ENCODE results near the gene HOXD11. TPM values are rescaled to one million over a fixed set of nuclear protein-coding genes. Genes with fewer than 3 reads are reported as not detected.

Gene HOXD11
- polyA plus RNA-seq, 1 experiment: not detected

DNA sequence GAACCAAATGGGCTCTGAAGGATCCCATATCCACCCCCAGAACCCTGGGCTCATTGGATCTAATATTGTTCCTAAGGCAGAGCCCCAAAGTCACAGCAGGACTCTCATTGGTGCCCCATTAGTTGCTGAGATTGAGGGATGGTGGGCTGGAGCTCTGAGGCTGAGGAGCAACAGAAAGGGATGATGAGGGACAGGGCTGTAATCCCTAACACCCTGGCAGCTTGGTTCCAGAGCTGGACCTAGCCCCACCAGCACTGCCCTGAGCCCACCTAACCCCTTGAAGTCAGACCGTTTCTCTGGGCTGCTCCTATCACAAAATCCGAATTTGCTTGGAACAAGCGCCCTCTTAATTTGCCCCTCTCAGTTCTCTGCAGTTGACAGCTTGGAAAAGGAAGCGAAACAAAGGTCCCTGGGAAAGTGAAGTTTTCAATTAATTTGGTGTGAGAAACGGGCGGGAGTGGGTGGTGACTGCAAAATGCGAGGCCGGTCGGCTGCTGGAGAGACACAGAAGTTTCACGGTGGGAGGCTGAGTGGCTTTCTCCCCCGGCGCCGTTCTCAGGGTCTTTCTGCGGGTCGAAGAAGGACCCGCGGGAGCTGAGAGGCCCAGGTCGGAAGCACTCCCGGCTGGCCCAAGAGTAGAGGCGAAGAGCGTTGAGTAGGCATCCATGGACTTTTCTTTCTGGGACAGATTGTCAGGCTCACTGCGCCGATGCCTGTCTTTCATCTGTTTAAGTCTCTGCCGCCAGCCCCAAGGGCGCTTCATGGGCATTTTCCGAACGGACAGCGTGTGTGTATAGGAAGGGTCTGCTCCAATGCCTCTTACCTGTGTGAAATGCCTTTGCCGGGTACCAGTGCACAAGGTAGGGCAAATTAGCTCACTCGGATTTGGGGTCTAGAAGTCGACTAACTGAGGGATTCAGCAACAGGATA, 15.5 kb upstream of the HOXD11 start:
- Histone ChIP-seq H3K27ac (ENCODE audit: low read depth, low read length) (no peak overlapping the region), H3K9me3 (ENCODE audit: control insufficient read depth, insufficient read depth, low read length) (peaks cover 11% of the 10 kb centered on the region; the same call in 1 of the 2 replicates), H3K27me3 (ENCODE audit: control insufficient read depth, insufficient read depth, low read length) (peaks cover 77% of the 10 kb centered on the region), H3K4me3 (ENCODE audit: low read depth, low read length) (no peak overlapping the region)
- no peak for DNase-seq (ENCODE audit: low read depth, low spot score)
- TF ChIP-seq, protein P1, sequence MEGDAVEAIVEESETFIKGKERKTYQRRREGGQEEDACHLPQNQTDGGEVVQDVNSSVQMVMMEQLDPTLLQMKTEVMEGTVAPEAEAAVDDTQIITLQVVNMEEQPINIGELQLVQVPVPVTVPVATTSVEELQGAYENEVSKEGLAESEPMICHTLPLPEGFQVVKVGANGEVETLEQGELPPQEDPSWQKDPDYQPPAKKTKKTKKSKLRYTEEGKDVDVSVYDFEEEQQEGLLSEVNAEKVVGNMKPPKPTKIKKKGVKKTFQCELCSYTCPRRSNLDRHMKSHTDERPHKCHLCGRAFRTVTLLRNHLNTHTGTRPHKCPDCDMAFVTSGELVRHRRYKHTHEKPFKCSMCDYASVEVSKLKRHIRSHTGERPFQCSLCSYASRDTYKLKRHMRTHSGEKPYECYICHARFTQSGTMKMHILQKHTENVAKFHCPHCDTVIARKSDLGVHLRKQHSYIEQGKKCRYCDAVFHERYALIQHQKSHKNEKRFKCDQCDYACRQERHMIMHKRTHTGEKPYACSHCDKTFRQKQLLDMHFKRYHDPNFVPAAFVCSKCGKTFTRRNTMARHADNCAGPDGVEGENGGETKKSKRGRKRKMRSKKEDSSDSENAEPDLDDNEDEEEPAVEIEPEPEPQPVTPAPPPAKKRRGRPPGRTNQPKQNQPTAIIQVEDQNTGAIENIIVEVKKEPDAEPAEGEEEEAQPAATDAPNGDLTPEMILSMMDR (IDR thresholded peaks at IDR 0.05; ENCODE audit: low read depth, low read length): no peak
- POLR2A ChIA-PET: no interaction called here
- CTCF ChIA-PET: interaction anchor here (0.9 to 1.0 kb wide), 2 partner anchors 402 kb away, joined by 3 to 7 read pairs; no protein-coding TSS in a partner anchor

DNA sequence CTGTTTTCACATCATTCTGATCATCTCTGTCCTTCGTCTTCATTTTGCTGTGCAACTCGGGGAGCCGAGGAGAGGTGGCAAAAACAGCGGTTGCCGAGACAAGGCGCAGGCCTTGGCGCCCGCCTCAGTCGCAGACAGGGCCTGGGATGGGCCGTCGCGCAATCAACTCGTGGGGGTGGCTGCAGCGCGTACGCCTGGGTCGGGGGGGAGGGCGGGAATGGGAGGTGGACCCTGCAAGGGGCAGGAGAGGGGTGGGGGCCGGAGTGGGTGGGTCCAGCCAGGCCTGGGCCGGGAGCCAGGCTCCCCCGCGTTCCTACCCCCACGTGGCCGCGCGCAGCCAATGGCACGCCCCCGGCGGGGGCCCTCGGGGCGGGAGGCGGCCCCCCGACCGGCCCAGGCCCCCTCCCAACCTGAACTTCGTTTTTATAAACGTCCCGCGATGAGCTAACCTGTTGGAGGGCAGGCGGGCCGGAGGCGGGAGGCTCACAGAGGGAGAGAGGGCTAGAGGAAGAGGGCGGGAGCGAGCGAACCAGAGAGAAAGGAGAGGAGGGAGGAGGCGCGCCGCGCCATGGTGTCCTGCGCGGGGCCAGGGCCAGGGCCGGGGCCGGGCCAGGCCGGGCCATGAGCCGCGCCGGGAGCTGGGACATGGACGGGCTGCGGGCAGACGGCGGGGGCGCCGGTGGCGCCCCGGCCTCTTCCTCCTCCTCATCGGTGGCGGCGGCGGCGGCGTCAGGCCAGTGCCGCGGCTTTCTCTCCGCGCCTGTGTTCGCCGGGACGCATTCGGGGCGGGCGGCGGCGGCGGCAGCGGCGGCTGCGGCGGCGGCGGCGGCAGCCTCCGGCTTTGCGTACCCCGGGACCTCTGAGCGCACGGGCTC, 14.6 kb upstream of the HOXD11 start, which contains the start of gene HOXD13:
TSS of gene HOXD13 (plus strand) at position 452 of the 875 bp plus-strand sequence. CDS start at position 622, 170 bp downstream.
- TF ChIP-seq, protein P1 (IDR thresholded peaks at IDR 0.05; ENCODE audit: low read depth, low read length): no peak

DNA sequence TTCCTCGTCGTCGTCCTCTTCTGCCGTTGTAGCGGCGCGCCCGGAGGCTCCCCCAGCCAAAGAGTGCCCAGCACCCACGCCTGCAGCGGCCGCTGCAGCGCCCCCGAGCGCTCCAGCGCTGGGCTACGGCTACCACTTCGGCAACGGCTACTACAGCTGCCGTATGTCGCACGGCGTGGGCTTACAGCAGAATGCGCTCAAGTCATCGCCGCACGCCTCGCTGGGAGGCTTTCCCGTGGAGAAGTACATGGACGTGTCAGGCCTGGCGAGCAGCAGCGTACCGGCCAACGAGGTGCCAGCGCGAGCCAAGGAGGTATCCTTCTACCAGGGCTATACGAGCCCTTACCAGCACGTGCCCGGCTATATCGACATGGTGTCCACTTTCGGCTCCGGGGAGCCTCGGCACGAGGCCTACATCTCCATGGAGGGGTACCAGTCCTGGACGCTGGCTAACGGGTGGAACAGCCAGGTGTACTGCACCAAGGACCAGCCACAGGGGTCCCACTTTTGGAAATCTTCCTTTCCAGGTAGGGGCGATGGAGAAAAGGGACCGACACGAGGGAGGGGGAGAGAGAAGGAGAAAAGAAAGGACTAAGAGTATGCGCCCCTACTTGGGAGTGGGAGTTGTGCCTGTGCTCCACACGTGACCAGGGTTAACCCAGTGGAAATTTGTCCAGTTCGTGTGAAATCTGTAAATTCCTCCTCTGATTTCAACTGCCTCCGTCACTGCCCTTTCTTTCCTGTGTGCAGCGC, 13.8 kb upstream of the HOXD11 start:
- Histone ChIP-seq H3K27ac (ENCODE audit: low read depth, low read length) (no peak overlapping the region), H3K4me3 (ENCODE audit: low read depth, low read length) (no peak overlapping the region), H3K27me3 (ENCODE audit: control insufficient read depth, insufficient read depth, low read length) (peaks cover 79% of the 10 kb centered on the region), H3K9me3 (ENCODE audit: control insufficient read depth, insufficient read depth, low read length) (peaks cover 8% of the 10 kb centered on the region; the same call in 1 of the 2 replicates)
- ChIA-PET CTCF (interaction anchor here (1.0 to 6.3 kb wide), 4 partner anchors 404 to 842 kb away, joined by 3 to 135 read pairs (median 23); no protein-coding TSS in a partner anchor), POLR2A (no interaction called here)
- TF ChIP-seq, protein P1 (IDR thresholded peaks at IDR 0.05; ENCODE audit: low read depth, low read length): no peak
- no peak for DNase-seq (ENCODE audit: low read depth, low spot score)

More for the DNA sequence above, 14.6 kb upstream of the HOXD11 start, which contains the start of gene HOXD13:
- H3K27ac ChIP-seq (ENCODE audit: low read depth, low read length): no peak within 1 kb of the TSS
- peaks cover 13% of the 10 kb centered on the region; the same call in 1 of the 2 replicates for H3K9me3 ChIP-seq (ENCODE audit: control insufficient read depth, insufficient read depth, low read length)
- H3K4me3 ChIP-seq (ENCODE audit: low read depth, low read length): no peak within 1 kb of the TSS
- no peak for DNase-seq (ENCODE audit: low read depth, low spot score)
- peaks cover 78% of the 10 kb centered on the region for H3K27me3 ChIP-seq (ENCODE audit: control insufficient read depth, insufficient read depth, low read length)
- ChIA-PET POLR2A (no interaction called here), CTCF (interaction anchor here (1.0 kb wide), 1 partner anchor 403 kb away, joined by 3 read pairs; no protein-coding TSS in a partner anchor)

DNA sequence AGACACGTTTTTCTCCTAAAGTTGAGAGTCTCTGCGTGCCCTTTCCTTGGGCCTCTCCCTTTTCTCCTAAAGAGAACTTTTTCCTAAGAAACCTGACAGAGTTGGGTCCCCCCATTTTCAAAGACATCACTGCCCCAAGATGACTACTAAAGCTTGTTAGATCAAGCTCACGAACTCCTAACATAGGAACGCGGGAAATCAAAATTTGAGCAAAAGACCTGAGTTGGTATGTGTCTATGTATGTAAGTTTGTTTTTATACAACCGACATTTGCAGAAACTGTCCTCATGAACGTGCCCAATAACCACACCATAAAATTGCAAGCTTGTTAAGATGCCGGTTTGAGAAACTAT, 13.2 kb upstream of the HOXD11 start:
- H3K27me3 ChIP-seq (ENCODE audit: control insufficient read depth, insufficient read depth, low read length): peaks cover 79% of the 10 kb centered on the region
- TF ChIP-seq, protein P1 (IDR thresholded peaks at IDR 0.05; ENCODE audit: low read depth, low read length): no peak
- H3K9me3 ChIP-seq (ENCODE audit: control insufficient read depth, insufficient read depth, low read length): peaks cover 8% of the 10 kb centered on the region; the same call in 1 of the 2 replicates
- ChIA-PET CTCF (interaction anchor here (1.0 to 6.3 kb wide), 3 partner anchors 405 to 843 kb away, joined by 3 to 135 read pairs (median 43); no protein-coding TSS in a partner anchor), POLR2A (no interaction called here)
- DNase-seq (ENCODE audit: low read depth, low spot score): no peak
- H3K4me3 ChIP-seq (ENCODE audit: low read depth, low read length): no peak overlapping the region
- no peak overlapping the region for H3K27ac ChIP-seq (ENCODE audit: low read depth, low read length)

All from AG04450 (cell line).